HG03575 (cell line): ENCODE data around the gene TTLL11.
"Not testable (repeated sequence)": the region's sequence is repeated elsewhere in the genome, so short reads cannot be mapped to it uniquely, and the experiment has no call there.

ENCODE experiments used
- ATAC-seq: cut with Tn5 transposase; IDR thresholded peaks from one replicate; pipeline ENCODE4 v1.9.1; 2021; ENCODE audit not compliant: unreplicated experiment, insufficient number of reproducible peaks, low FRiP score; ENCODE audit errors: extremely low read depth

The TTLL11 gene

GRCh38 chr9:122125509-122126330, 32.6 kb upstream of the TTLL11 start:
- no peak for ATAC-seq

GRCh38 chr9:122125158-122125508, 32.0 kb upstream of the TTLL11 start:
- no peak for ATAC-seq

GRCh38 chr9:122124528-122124927, 31.4 kb upstream of the TTLL11 start:
- no peak for ATAC-seq

- no peak for ATAC-seq
Observed at GRCh38 chr9:122124048-122124447, 30.9 kb upstream of the TTLL11 start.

GRCh38 chr9:122122903-122123632, 30.0 kb upstream of the TTLL11 start:
- no peak for ATAC-seq

- no peak for ATAC-seq
Observed at GRCh38 chr9:122122468-122122867, 29.4 kb upstream of the TTLL11 start.

GRCh38 chr9:122121931-122122330, 28.8 kb upstream of the TTLL11 start:
- ATAC-seq = no peak

- no peak for ATAC-seq
Observed at GRCh38 chr9:122121391-122121790, 28.3 kb upstream of the TTLL11 start.

GRCh38 chr9:122120316-122121071, 27.4 kb upstream of the TTLL11 start:
- no peak for ATAC-seq

GRCh38 chr9:122119721-122120120, 26.6 kb upstream of the TTLL11 start:
- no peak for ATAC-seq

- no peak for ATAC-seq
Observed at GRCh38 chr9:122119166-122119521, 26.0 kb upstream of the TTLL11 start.

- no peak for ATAC-seq
Observed at GRCh38 chr9:122118343-122119165, 25.4 kb upstream of the TTLL11 start.

GRCh38 chr9:122117241-122117640, 24.1 kb upstream of the TTLL11 start:
- not testable (repeated sequence) for ATAC-seq

GRCh38 chr9:122116448-122117173, 23.5 kb upstream of the TTLL11 start:
- ATAC-seq = no peak

GRCh38 chr9:122116040-122116439, 22.9 kb upstream of the TTLL11 start:
- ATAC-seq = no peak

- no peak for ATAC-seq
Observed at GRCh38 chr9:122115176-122116035, 22.3 kb upstream of the TTLL11 start.

- no peak for ATAC-seq
Observed at GRCh38 chr9:122113574-122113973, 20.5 kb upstream of the TTLL11 start.

GRCh38 chr9:122112238-122112637, 19.1 kb upstream of the TTLL11 start:
- ATAC-seq = no peak
